OCI-LY7 (cell line): ENCODE measurements around the gene PDE3B.
"Not testable (repeated sequence)": the region's sequence is repeated elsewhere in the genome, so short reads cannot be mapped to it uniquely, and the experiment has no call there.

Experiments used
- EZH2phosphoT487 ChIP-seq: fragments of 200-600 bp; sonication (generic); IDR thresholded peaks from 2 replicates; pipeline ENCODE4 v1.6.1; 2018; ENCODE audit warnings: low read depth, borderline replicate concordance, mild to moderate bottlenecking, mixed run types, antibody characterized with exemption, low read length, moderate library complexity, mixed read lengths
- TF ChIP-seq, protein P1 (sequence below): fragments of 200-600 bp; sonication (generic); conservative IDR thresholded peaks from 2 replicates; pipeline ENCODE4 v1.5.1; 2014; ENCODE audit warnings: mild to moderate bottlenecking, antibody characterized with exemption, low read length, moderate library complexity, mixed read lengths

DNA sequence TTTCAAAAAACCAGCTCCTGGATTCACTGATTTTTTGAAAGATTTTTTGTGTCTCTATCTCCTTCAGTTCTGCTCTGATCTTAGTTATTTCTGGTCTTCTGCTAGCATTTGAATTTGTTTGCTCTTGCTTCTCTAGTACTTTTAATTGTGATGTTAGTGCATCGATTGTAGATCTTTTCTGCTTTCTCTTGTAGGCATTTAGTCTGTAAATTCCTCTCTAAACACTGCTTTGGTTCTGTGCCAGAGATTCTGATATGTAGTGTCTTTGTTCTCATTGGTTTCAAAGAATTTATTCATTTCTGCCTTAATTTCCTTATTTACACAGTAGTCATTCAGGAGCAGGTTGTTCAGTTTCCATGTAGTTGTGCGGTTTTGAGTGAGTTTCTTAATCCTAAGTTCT lies 96.9 kb downstream of the PDE3B start:
- not testable (repeated sequence) for TF ChIP-seq EZH2phosphoT487
- TF ChIP-seq, protein P1, sequence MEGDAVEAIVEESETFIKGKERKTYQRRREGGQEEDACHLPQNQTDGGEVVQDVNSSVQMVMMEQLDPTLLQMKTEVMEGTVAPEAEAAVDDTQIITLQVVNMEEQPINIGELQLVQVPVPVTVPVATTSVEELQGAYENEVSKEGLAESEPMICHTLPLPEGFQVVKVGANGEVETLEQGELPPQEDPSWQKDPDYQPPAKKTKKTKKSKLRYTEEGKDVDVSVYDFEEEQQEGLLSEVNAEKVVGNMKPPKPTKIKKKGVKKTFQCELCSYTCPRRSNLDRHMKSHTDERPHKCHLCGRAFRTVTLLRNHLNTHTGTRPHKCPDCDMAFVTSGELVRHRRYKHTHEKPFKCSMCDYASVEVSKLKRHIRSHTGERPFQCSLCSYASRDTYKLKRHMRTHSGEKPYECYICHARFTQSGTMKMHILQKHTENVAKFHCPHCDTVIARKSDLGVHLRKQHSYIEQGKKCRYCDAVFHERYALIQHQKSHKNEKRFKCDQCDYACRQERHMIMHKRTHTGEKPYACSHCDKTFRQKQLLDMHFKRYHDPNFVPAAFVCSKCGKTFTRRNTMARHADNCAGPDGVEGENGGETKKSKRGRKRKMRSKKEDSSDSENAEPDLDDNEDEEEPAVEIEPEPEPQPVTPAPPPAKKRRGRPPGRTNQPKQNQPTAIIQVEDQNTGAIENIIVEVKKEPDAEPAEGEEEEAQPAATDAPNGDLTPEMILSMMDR, result not testable (repeated sequence)
